ENCODE results near the gene QSOX2.

GRCh38 chr9:136187197-136187596 lies 58.4 kb downstream of the QSOX2 start:
- no peak for TF ChIP-seq TCF7L2 (IDR thresholded peaks at IDR 0.05; ENCODE audit: low read depth, low read length)
- TF ChIP-seq SIN3A (IDR thresholded peaks at IDR 0.05; ENCODE audit: borderline replicate concordance, insufficient read depth, low read depth, low read length), result no peak
- TF ChIP-seq CTCF (IDR thresholded peaks at IDR 0.05), result no peak

Data from Panc1 (cell line).